ENCODE data around the gene ANKRD16.
"Not testable (repeated sequence)": the region's sequence is repeated elsewhere in the genome, so short reads cannot be mapped to it uniquely, and the experiment has no call there.

Gene ANKRD16

GRCh38 chr10:5887641-5888040, 2.1 kb downstream of the ANKRD16 start:
- H3K27ac Mint-ChIP-seq = peak overlapping the region in 1 of 3 experiments; percentile 86
- no peak for TF ChIP-seq CTCF (IDR thresholded peaks at IDR 0.05; ENCODE audit: unreplicated experiment in 3 of 3)
- H3K27me3 Mint-ChIP-seq (ENCODE audit: low read depth) = no peaks in the 10 kb centered on the region
- peaks cover 47% of the 10 kb centered on the region for H3K36me3 Mint-ChIP-seq (ENCODE audit: low read depth)
- no peaks in the 10 kb centered on the region for H3K9me3 Mint-ChIP-seq
- H3K4me3 Mint-ChIP-seq = peak overlapping the region; percentile 89 to 96 (median 95)
- peaks cover 37% of the 10 kb centered on the region for H3K4me1 Mint-ChIP-seq

DNA sequence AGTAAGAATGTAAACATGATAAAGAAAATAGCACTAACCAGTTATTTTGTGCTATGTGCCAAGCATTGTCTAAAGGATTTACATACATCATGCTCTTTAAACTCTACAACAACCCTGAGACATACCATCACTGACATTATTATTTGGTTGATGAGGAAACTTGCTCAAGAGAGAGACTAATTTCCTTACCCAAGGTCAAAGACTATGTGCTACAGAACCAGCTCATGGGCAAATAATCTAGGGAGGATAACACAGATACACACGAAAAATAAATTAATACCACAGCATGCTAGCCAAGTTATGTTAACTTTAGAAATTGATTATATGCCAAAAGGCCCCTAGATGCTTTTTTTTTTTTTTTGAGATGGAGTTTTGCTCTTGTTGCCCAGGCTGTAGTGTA, 2.7 kb downstream of the ANKRD16 start:
- Mint-ChIP-seq H3K9me3 (no peaks in the 10 kb centered on the region), H3K27ac (peak overlapping the region in 1 of 3 experiments; percentile 67)
- TF ChIP-seq CTCF (IDR thresholded peaks at IDR 0.05; ENCODE audit: unreplicated experiment in 3 of 3) = no peak

DNA sequence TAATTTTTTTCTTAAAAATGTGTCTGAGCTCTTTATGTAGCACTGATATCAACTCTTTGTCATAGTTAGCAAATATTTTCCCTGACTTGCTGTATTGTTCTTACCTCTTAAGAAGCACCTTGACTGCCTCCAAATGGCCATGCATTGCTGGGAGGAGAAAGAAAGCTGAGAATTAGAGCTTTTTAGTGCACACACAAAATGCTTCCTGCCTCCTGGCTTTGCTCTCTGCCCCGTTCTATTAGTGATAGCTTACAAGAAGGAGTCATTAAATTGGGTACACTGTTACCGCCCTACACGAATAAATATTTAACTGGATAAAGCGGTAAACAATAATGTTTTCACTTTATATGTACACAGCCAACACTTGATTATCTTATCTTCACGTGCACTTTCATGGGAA, 4.1 kb downstream of the ANKRD16 start:
- no peaks in the 10 kb centered on the region for H3K27me3 Mint-ChIP-seq (ENCODE audit: low read depth)
- peaks cover 45% of the 10 kb centered on the region for H3K36me3 Mint-ChIP-seq (ENCODE audit: low read depth)
- peaks cover 19% of the 10 kb centered on the region for H3K4me1 Mint-ChIP-seq
- no peak overlapping the region for H3K4me3 Mint-ChIP-seq
- no peak overlapping the region for H3K27ac Mint-ChIP-seq
- no peaks in the 10 kb centered on the region for H3K9me3 Mint-ChIP-seq
- no peak for TF ChIP-seq CTCF (IDR thresholded peaks at IDR 0.05; ENCODE audit: unreplicated experiment in 3 of 3)

More for the DNA sequence above, 2.7 kb downstream of the ANKRD16 start:
- H3K36me3 Mint-ChIP-seq (ENCODE audit: low read depth) = peaks cover 47% of the 10 kb centered on the region
- peaks cover 30% of the 10 kb centered on the region for H3K4me1 Mint-ChIP-seq
- peak overlapping the region; percentile 50 to 81 (median 68) for H3K4me3 Mint-ChIP-seq
- H3K27me3 Mint-ChIP-seq (ENCODE audit: low read depth) = no peaks in the 10 kb centered on the region

GRCh38 chr10:5882961-5883360, 6.7 kb downstream of the ANKRD16 start:
- no peaks in the 10 kb centered on the region for H3K9me3 Mint-ChIP-seq
- TF ChIP-seq CTCF (IDR thresholded peaks at IDR 0.05; ENCODE audit: unreplicated experiment in 3 of 3) = no peak
- no peaks in the 10 kb centered on the region for H3K27me3 Mint-ChIP-seq (ENCODE audit: low read depth)
- H3K36me3 Mint-ChIP-seq (ENCODE audit: low read depth) = peaks cover 59% of the 10 kb centered on the region
- H3K27ac Mint-ChIP-seq = no peak overlapping the region
- no peak overlapping the region for H3K4me3 Mint-ChIP-seq
- H3K4me1 Mint-ChIP-seq = peaks cover 8% of the 10 kb centered on the region

GRCh38 chr10:5877041-5877440, 12.7 kb downstream of the ANKRD16 start:
- peaks cover 57% of the 10 kb centered on the region for H3K36me3 Mint-ChIP-seq (ENCODE audit: low read depth)

DNA sequence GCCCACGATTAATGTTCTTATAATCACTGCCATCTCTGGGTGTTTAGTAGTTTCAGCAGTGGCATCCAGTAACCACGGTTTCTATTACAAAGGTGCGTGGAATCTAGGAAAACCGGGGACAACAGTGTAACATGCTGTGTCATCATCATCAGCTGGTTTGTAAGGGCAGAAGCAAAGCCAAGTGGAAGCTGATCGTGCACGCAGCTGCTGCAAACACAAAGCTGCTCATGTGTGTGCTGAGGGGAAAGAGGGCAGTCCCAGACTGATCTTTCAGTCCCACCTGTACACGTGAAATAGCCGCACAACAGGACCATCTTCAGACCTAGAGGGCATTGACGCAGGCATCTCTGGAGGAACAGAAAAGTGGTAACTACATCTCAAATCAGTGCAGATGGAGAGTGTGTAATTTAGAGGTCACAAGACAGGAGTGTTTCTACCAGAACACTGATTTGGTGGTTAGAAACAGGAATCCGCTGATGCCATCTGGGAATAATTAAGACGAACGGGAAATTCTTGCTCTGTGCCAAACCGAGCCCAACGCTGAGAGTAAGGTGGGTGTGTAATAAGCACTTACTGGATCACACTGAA, 13.4 kb downstream of the ANKRD16 start:
- Mint-ChIP-seq H3K27me3 (ENCODE audit: low read depth) (no peaks in the 10 kb centered on the region), H3K4me3 (no peak overlapping the region), H3K9me3 (no peaks in the 10 kb centered on the region), H3K36me3 (ENCODE audit: low read depth) (peaks cover 61% of the 10 kb centered on the region), H3K4me1 (peaks cover 14% of the 10 kb centered on the region), H3K27ac (no peak overlapping the region)
- TF ChIP-seq CTCF (IDR thresholded peaks at IDR 0.05; ENCODE audit: unreplicated experiment in 3 of 3) = no peak

More at GRCh38 chr10:5877041-5877440, 12.7 kb downstream of the ANKRD16 start:
- not testable (repeated sequence) for H3K4me1 Mint-ChIP-seq; H3K27me3 Mint-ChIP-seq (ENCODE audit: low read depth); H3K9me3 Mint-ChIP-seq; H3K4me3 Mint-ChIP-seq; H3K27ac Mint-ChIP-seq
